CMK (cell line): ENCODE data around the gene TMEFF2.
"Not testable (repeated sequence)": the region's sequence is repeated elsewhere in the genome, so short reads cannot be mapped to it uniquely, and the experiment has no call there.

ENCODE experiments used
- DNase-seq: peaks from one replicate; pipeline ENCODE4 v3.0.0-alpha.2; 2010; ENCODE audit warnings: low read depth

Gene TMEFF2

DNA sequence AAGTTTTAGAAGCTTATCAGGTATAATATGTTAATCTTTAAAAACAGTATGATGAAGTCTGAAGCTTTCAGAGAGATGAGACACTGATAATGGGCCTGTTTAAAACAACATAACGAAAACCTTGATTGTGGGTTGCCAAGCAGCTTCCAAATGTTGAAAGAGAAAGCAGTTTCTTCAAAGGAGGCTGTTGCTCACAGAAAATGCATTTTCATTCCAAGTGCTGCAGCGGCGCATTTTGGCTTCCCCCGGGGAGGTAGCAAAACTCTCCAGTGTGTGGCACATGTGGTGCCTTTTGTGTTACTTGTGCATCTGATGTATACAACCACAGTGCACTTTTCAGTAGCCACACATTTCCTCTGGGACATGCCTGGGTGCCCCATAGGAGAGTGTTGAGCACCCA, 66.1 kb downstream of the TMEFF2 start:
- DNase-seq, result no peak

DNA sequence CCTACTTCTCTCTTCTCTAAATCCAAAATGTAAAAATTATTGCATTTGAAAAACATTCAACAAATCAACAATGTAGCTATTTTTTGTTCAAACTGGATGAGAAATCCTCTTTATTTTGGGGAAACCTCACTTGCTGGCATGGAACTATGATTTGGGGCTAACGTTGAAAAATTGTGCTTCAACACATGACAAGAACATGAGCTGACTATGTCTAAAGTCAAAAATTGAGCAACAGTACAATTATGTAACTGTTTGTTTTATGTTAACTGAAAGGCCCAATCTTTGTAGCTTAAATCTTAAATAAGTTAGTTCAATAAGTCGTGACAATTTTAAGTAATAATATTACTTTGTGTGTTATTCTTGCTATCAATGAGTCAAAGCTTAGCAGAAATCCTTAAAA, 67.3 kb downstream of the TMEFF2 start:
- DNase-seq, result no peak

DNA sequence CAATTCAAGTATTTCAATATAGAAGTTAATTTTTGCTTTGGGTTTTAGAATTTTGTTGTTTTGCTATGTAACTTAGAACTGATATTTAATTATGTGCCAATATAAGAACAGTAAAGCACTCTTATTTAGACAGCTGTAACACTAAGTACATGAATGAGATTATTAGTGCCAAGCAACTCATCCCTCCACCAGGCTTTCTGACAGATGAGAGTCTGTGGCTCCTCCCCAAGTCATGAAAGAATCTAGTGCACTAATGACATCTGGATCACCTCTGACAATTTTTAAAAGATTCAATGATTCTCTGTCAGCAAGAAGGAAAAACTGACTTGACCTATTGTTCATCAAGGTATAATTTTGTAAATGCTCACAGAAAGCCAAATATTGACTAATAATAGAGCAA, 67.8 kb downstream of the TMEFF2 start:
- no peak for DNase-seq

DNA sequence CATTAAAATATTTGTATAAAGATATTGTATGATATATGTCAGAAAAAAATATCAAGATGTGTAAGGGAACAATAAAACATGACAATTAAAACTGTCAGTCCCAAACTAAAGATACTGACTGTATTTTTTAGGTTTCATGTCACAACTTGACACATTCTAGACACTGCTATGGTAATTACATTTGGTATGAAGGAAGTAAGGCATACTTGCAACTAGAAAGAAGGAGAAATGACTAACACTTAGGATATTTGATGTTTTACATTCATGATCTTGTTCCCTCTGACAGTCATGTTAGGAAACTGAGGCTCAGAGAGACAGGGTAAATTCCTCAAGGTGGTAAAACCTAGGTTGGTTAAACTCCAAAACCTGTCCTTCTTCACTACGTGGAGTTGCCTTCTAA, 68.3 kb downstream of the TMEFF2 start:
- DNase-seq, result no peak

DNA sequence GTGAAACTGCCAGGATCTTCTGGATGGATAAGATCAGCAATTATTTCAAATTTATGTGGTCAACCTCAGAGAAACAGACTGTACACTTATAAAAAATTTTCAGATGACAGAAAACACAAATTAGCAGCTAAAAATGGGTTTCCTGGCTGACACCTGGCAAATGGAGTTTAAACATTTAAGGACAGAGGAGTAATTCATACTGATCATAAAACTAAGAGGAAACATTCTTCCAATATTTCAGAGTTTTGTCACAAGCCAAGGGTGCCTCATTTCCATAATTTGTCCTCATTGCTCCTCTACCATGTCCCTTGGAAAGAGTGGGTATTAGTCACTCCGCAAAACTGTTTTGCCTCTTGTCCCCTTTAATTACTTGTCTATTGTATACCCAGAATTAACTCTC, 70.2 kb downstream of the TMEFF2 start:
- no peak for DNase-seq

DNA sequence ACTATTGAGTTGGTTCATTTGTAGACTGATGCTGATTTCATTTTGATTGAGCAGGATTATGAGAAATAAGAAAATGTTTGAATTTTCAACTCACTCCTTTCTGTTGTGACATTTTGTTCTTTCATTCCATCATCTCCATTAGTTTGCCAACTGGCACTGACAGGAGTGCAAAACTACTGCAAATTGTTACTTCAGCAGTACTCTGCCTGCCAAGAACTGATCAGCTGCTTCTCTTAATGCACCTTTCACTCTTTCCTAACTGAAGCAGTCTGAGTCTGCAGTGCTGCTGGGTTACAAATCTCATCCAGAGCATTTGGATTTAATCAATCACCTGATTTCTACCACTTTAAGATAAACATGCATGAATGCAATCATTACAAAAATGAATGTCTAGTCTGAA, 70.9 kb downstream of the TMEFF2 start:
- no peak for DNase-seq

DNA sequence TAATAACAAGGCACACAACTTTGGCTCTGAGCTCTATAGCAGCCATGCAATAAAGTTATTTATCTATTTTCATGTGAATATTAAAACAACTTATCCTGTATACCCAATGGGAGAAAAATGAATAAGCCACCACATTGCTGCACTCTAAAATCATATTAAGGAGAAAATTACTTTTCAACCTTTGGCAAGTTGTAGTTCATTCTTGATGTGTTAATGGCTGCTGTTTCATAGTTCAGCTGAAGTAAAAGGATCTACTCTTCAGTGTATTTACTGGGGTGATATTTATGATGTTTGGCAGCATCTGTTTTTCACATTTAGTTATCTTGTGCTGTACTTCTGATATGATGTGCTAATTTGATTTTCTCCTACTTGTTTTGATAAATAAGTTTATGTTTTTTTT, 71.8 kb downstream of the TMEFF2 start:
- no peak for DNase-seq

DNA sequence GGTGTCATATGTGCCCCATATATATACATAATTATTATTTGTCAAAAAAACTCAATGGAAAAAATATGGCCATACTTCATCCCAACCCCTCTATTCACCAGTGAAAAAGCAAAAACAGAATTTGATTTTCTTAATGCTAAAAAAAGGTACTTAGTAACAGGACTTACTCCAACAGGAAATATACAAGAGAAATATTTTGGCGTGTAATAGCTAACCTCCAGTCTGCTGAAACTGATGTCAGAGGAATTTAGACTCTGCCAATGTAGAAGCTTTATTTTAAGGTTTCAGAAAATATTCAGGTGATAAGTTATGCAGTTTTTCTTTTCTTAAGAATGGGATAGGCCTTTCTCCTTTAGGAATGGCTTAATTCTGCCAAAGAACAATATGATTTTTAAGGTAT, 72.6 kb downstream of the TMEFF2 start:
- no peak for DNase-seq

DNA sequence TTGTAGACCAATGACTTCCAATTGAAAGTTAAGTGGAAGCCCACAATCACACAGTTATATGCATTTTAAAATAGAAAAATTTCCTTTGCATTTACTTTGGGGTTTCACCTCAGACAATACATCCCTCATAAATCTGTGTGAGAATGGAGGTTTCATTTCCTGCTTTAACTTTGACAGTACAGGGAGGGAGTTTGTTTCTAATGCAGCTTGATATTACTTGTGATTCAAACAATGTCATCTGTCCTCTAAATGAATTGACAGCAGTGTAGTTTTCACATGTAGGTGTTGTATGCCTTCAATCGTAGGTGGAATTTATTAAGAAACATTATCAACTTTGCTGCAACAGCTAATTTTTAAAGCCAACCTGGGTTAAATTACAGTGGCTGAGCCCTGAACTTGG, 75.2 kb downstream of the TMEFF2 start:
- DNase-seq, result no peak

DNA sequence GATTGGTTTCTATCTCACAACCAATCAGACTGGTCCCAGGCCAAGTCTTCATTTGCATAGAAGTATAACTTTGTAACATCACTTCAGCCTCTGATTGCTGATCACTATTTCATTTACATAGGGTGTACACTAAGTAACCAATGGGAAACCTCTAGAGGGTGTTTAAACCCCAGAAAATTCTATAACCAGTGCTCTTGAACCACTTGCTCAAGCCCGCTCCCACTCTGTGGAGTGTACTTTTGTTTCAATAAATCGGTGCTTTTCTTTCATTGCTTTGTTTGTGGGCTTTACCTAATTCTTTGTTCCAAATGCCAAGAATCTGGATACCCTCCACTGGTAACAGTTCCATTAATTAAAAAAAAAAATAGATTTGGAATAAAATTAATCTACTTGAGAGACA, 77.0 kb downstream of the TMEFF2 start:
- DNase-seq, result no peak

DNA sequence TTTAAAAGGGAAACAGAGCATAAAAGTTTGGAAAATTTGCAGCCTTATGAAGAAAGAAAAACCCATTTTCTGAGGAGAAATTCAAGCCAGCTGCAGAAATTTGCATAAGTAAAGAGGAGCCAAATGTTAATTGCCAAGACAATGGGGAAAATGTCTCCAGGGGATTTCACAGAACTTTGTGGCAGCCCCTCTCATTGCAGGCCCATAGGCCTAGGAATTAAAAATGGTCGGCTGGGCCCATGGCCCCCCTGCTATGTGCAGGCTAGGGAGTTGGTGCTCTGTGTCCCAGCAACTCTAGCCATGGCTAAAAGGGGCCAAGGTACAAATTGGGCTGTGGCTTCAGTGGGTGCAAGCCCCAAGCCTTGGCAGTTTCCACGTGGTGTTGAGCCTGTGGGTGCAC, 83.2 kb downstream of the TMEFF2 start:
- DNase-seq, result not testable (repeated sequence)

DNA sequence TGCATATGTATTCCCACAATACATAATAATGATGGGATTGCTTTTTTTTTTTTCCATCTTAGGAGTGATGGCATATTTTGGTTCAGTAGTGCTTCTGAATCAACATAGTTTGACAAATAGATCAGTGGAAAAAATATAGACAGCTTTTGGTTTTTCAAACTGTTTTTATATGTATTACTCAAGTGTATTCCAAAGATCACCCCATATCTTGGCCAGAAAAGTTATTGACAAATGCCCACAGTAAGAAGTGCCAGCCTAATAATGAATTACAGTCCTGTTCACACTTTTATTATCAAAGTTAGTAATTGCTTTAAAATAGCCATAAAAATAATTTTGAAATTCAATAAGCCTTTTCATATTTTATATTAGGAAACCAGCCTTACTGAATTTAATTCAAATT, 95.0 kb downstream of the TMEFF2 start:
- no peak for DNase-seq

DNA sequence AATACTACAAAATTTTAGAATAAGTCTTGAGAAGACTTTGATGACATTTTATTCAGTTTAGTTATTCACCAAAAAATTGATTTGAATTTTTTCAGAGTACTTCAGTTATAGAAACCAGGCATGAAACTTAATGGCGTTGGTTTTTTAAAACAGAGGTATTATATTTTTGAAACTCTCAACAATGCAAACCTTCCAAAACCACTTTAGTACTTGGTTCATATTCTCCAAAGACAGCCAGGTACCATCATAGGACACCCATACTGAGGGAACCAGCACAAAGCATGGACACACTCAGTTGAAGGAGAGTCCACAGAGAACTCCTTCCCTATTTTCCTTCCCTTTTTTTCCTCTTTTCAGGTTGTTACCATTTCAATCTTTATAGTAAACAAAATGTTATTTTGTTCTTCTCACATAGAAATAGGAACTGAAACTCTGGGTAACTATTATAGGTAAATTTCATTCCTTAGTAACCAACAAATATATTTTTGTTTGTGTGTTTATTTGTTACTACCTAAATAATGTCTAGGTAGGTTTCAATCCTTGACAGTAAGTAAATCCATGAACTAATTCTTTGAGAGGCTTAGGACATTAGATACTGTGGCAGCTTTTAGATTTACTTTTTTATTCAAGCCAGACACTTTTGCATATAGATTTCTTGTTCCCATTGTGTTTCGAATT, 95.8 kb downstream of the TMEFF2 start:
- no peak for DNase-seq

DNA sequence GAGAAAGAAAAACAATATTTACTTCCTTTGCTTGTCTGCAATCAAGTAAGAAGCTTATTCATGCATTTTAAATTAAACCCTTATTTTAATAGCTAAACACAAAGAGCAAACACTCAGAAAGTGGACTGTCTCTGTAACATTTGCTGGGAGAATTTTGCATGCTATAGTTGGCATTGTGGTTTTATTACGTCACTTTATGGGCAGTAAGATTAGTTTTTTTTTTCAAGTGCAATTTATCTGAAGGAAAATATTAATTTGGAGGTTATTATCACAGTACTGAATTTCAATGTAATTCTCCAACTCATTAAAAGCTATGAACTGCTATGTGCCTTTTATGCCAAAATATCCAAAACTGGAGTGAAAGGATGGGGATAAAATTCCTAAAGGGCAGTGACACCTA, 103.3 kb downstream of the TMEFF2 start:
- no peak for DNase-seq

DNA sequence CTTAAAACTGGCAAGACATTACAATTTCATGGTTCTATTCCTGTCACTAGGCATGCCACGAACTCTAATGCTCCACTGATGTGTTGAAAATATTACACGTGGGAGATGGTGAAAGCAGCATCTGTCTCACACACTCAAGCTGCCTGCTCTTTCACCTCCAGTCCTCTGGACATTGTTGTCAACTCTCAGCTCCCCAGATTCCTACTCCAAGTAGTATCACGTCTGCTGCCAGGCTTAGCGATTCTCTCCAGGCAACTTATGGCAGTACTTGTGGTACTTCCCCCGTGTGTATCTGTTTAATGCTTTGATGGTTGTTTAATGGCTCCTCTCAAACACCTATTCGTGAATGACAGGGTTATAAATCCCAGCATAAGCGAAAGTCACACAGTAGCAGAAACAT, 103.8 kb downstream of the TMEFF2 start:
- no peak for DNase-seq

DNA sequence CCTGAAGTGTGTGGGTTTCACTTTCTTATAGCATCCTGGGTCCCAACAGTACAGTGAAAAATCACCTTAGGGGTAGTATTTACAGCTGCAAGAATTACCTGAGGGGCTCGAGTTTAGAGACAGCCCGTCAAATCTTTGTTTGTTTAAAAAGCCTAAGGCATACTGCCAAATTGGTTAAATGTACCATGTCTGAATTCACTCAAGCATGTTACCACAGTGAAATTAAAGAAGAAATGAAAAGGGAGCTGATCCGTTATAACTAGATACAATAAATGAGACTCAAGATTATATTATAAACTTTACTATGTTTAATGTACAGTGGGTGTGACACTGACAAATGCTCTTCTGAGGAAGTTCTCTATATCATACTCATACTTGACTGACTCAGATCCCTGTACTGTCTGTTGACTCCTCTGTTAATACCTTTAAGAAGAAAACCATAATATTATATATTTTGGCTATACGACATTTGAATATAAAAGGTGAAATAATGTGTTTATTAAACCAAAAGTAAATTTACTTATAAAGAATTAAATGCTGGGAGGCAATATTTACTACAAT, 107.3 kb downstream of the TMEFF2 start:
- no peak for DNase-seq

DNA sequence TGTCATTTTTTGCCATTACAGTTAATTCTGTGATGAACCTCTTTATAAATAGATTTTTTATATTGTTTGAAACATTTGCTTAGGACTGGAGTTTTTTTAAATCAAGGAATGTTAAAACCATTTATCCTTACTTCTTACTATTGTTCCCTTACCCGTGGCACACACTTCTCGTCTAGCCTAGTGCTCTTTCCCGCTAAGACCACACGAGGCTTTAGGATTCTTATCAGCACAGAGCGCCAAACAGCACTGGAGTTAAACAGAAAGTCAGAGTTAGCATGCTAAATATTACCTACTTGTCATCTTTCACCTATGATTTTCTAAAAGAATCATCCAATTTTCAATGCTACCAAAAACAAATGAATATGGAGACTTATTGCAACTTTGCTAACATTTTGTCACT, 112.6 kb downstream of the TMEFF2 start:
- DNase-seq, result no peak

DNA sequence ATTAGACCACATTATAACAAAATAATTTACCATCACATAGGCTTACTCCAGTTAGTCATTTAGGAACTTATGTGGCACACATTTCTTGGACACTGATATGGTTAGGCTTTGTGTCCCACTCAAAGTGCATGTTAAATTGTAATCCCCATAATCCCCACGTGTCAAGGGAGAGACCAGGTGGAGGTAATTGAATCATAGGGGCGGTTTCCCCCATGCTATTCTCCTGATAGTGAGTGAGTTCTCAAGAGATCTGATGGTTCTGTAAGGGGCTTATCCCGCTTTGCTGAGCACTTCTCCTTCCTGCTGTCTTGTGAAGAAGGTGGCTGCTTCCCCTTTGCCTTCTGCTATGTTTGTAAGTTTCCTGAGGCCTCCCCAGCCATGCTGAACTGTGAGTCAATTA, 114.6 kb downstream of the TMEFF2 start:
- DNase-seq, result not testable (repeated sequence)

DNA sequence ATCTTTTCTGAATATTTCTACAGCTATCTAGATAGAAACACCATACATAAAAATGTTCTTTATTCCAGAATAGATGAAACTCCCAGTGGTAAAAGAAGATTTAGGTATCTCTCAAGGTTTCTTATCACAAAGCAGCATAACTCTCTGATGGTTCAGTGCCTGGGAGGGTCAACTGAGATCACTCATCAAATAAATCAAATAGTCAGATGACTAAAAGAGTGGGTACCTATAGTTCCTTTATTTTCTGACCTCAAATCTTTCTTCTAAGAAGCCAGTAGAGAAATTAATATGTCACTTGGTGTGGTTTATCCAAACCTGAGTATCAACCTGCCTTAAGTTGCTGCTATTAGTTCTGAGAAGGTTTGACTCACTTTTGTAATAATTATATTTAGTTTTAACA, 120.9 kb downstream of the TMEFF2 start:
- no peak for DNase-seq

DNA sequence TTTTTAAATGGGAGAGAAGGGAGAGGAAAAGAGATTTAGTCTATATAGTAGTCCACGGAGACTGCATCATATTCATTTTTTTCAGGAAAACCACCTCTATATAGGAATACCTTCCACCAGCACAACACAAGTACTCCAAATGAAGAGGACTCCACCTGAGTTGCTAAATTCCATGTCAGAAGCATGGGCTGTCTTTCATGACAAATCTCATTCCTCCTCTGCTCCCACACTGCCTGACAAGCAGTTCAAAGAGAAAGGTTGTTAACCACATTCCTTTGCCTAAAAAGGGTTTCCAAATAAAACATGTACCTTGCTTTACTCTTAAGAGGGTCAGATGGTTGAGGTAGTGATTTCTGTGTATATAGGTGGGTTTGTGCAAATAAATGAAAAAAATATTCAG, 122.0 kb downstream of the TMEFF2 start:
- DNase-seq, result no peak

DNA sequence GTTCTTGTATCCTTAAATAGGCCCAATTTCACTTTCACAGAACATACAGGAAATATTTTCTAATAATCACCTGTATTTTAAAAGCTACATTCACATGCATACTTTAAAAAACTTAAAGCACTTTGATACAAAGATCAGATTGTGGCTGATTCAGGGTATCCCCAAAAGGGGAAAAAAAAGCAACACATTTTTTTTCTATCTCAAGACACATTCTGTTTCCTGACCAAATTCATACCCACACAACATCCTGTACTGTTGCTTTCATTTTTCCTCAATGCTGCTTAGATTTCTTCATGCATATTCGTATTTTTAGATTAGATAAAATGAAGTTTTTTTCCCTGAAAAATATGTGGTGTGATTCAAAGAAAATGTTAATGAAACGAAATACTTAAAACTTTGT, 122.5 kb downstream of the TMEFF2 start:
- peak; percentile 22 for DNase-seq

DNA sequence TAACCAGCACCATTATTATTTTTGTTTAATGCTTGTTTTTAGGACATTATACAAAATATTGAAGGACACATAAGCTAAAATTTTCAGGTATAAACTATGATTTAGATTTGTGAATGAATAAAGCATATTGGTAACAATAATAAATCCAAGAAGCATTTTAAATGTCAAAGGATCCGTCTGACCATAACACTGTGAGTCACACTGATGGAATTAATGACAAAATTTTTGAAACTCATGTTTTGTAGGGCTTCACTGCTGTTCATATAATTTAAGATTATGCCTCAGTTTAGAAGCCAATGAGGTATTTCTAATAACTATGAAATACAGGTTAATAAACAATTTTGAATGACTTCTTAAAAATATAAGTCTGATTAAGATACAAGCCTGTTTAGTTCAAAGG, 124.6 kb downstream of the TMEFF2 start:
- DNase-seq, result no peak

DNA sequence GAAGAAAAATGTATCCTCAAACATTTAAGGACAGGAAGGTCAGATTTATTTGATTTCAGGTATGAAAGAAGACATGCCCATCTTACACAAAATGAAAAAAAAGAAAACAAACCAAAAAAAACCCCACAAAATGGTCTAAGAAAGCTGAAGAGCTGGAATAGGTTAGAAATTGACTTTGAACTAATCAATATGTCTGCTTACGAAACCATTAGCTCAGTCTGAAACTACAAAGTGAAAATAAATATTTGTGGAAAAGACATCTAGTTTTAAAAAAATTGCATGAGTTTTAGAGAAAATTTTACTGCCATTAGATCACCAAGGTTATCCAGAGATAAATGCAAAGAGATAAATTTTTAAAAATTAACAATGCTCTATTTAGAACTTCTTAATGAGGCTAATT, 125.3 kb downstream of the TMEFF2 start:
- no peak for DNase-seq

DNA sequence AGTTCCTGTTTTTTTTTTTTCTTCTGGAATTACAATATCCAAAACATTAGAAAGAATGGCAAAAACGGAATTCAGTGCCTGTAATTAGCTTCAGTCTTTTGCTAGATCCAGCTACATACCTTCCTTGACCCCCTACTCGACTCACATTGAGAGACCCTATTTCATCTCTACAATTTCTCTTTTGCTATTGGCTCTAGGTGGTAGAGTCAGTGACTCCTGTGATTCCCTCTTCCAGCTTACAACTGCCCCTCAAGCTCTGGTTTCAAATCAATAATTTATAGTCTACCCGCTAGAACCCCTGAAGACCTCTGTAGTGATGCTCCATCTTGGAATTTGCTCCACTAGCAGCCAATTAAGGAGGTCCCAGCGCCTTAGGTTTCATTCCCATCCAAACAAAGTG, 125.8 kb downstream of the TMEFF2 start:
- no peak for DNase-seq

DNA sequence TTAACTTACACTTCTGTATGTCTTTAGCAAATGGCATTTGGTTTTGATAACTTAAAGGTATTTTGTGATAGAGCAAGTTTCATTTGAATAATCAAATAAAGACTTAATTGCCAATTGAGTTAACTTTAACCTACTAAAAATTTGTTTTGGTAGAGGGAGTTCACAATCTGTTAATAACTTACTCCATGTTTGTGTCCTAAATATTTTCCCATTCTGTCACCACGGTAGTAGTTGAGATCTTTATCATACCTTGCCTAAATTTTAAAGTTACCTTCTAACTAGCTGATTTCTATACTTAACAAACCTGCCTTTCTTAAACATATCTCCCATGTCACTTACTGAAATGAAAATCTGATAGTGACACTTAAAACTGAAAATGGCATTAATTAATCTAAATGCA, 127.1 kb downstream of the TMEFF2 start:
- no peak for DNase-seq
